ENCODE measurements around the gene ANKRD37. TPM values are rescaled to one million over a fixed set of nuclear protein-coding genes. Genes with fewer than 3 reads are reported as not detected.

The ANKRD37 gene
- total and polyA plus RNA-seq, 2 donors (not counting 3 experiments of a cell fraction or from before 2014, with no cell fraction given) = 4.0 to 5.8 TPM

DNA sequence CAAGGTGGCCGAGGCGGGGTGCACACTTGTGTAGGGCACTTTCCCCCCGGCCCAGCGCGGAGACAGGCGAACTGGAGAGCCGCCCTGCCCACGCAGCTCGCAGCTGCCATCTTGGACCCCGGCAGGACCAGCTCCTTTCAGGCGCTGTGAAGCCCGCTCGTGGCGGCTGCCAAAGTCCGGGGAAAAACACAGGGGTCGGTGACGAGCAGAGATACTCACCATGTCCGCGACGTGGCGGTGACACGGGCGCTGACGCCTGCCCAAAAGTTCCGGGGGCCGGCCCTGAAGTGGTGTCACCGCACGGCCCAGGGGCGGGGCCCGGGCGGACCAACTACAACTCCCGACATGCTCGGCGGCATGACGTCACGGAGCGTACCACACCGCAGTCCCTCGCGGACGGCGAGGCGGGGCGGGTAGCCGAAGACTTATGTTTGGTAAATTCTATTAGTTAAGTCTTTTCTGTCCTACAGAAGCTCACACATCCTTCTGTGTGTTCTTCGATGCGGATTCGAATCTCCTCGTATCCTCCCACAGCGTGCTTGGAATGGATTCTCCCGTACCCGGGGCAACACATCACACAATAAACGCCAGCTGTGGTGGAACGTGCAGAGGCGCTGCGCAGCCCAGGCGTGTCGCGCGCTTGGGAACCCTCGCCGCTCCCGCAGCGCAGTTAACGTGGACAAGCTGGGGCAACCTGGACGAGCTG is 29.2 kb downstream of the ANKRD37 start, which contains the start of gene UFSP2:
Gene UFSP2, minus strand, starts transcription at position 318 of the 706 bp plus-strand sequence. Its CDS starts 96 bp downstream, at position 222.
- POLR2A ChIA-PET = interaction anchor here (0.7 to 1.1 kb wide), 3 partner anchors 12 to 30 kb away, joined by 3 to 4 read pairs (median 3); partner anchors contain the start of genes ANKRD37 and LRP2BP
- H4K20me1 ChIP-seq (replicated peaks; ENCODE audit: control insufficient read depth, extremely low read depth, insufficient read depth, low read length) = no peaks in the 10 kb centered on the region
- peak within 1 kb of the TSS; percentile 96 for H3K27ac ChIP-seq (ENCODE audit: insufficient read depth, low read depth, low read length)
- peak within 1 kb of the TSS; percentile 59 to 90 (median 69) for H3K4me3 ChIP-seq (replicated peaks in 1 of 3; ENCODE audit: insufficient read depth in 1 of 3, low read depth in 1 of 3, low read length in 3 of 3)
- FAIRE-seq = peak; percentile 86
- CTCF ChIA-PET = interaction anchor here (1.0 to 3.2 kb wide), 9 partner anchors 10 to 613 kb away, joined by 3 to 22 read pairs (median 5); partner anchors contain the start of genes ANKRD37, LRP2BP and SNX25
- no peaks in the 10 kb centered on the region for H3K9me3 ChIP-seq (replicated peaks; ENCODE audit: control insufficient read depth, insufficient read depth, low read length)
- H3K4me2 ChIP-seq (ENCODE audit: insufficient read depth, low read length) = peak within 1 kb of the TSS; percentile 84
- TSS peak; percentile 61 for BruUV-seq (replicated peaks)
- H3K79me2 ChIP-seq (ENCODE audit: control insufficient read depth, insufficient read depth, low read length) = peaks cover 14% of the 10 kb centered on the region
- peak within 1 kb of the TSS; percentile 99 for H3K9ac ChIP-seq (replicated peaks; ENCODE audit: extremely low read depth, insufficient read depth, low read length)
- peaks cover 8% of the 10 kb centered on the region for H3K4me1 ChIP-seq (ENCODE audit: control insufficient read depth, extremely low read depth, insufficient read depth, low read length)
- peak; percentile 93 for DNase-seq (ENCODE audit: low read depth, low spot score)
- no peaks in the 10 kb centered on the region for H3K27me3 ChIP-seq (ENCODE audit: control insufficient read depth in 2 of 2, insufficient read depth in 2 of 2, low read length in 2 of 2)
- TF ChIP-seq JUN (IDR thresholded peaks at IDR 0.05; ENCODE audit: borderline replicate concordance, insufficient read depth, insufficient read length, low read depth) = no peak
- no peak for TF ChIP-seq POLR2A (IDR thresholded peaks at IDR 0.05; ENCODE audit: low read depth, low read length)
- peak; percentile 11 for TF ChIP-seq POLR2AphosphoS5 (IDR thresholded peaks at IDR 0.05; ENCODE audit: insufficient read depth, low read depth, low read length)
- no peak for TF ChIP-seq FOS (IDR thresholded peaks at IDR 0.05; ENCODE audit: borderline replicate concordance, insufficient read depth, low read length)
- TF ChIP-seq MAX (IDR thresholded peaks at IDR 0.05; ENCODE audit: insufficient read depth, insufficient read length) = peak; percentile 85
- no peaks in the 10 kb centered on the region for H3K36me3 ChIP-seq (ENCODE audit: control insufficient read depth in 2 of 2, extremely low read depth in 1 of 2, insufficient read depth in 2 of 2, low read length in 2 of 2)
- H2AFZ ChIP-seq (ENCODE audit: low read depth, low read length) = peak within 1 kb of the TSS; percentile 80
- intact Hi-C loops (cut with micrococcal nuclease) = loop anchor here (1.0 to 2.0 kb wide), 6 partner anchors 29 to 613 kb away; partner anchors contain the start of genes ANKRD37, CCDC110 and CFAP97
- H3K9me1 ChIP-seq (replicated peaks; ENCODE audit: control insufficient read depth, extremely low read depth, insufficient read depth, low read length) = no peaks in the 10 kb centered on the region
- dilution Hi-C loops (cut with MboI; ENCODE audit: extremely low pct_ligation_motif_present, low sequenced_read_pairs) = no loop called here
